ENCODE measurements around the gene TTYH3. TPM values are rescaled to one million over a fixed set of nuclear protein-coding genes. Genes with fewer than 3 reads are reported as not detected.
A peak's percentile ranks its signal among the peaks of the same experiment; 100 is the strongest.

Gene TTYH3
- total RNA-seq, 1 experiment from 2014 or later = 187 TPM

DNA sequence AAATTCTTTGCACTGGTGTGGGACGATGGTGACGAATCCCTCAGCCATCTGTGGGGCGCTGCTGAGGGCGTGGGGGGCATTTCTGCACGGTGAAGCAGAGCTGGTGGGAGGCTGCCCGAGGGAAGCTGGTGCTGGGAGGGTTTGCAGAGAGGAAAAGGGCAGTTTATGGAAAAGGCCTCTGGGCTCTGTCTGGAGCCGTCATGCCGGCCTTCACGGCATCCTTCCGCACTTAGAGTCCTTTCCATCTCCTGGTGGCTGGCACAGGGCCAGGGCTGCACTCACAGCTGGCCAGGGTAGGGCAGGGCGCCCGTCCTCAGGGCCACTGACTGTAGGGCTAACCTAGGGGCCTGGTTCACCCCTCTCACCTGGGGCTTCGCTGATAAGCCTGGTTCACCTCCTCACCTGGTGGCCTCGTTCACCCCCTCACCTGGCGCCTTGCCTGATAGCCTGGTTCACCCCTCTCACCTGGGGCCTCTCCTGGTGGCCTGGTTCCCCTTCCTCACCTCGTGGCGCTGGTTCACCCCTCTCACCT, 55.6 kb downstream of the TTYH3 start:
- no TSS peak for BruUV-seq (replicated peaks)
- H3K36me3 Mint-ChIP-seq (ENCODE audit: insufficient read depth, unreplicated experiment) = no peaks in the 10 kb centered on the region
- H3K27me3 Mint-ChIP-seq (ENCODE audit: unreplicated experiment) = peaks cover 76% of the 10 kb centered on the region
- H3K4me3 Mint-ChIP-seq (ENCODE audit: low read depth, unreplicated experiment) = peak overlapping the region; percentile 32
- intact Hi-C loops (cut with micrococcal nuclease; ENCODE audit: unreplicated experiment) = loop anchor here (10.0 kb wide), 1 partner anchor 123 kb away; no protein-coding TSS in a partner anchor
- no peaks in the 10 kb centered on the region for H3K9me3 Mint-ChIP-seq (ENCODE audit: low read depth, unreplicated experiment)
- no peak overlapping the region for H3K27ac Mint-ChIP-seq (ENCODE audit: unreplicated experiment)
- TF ChIP-seq, protein P1, sequence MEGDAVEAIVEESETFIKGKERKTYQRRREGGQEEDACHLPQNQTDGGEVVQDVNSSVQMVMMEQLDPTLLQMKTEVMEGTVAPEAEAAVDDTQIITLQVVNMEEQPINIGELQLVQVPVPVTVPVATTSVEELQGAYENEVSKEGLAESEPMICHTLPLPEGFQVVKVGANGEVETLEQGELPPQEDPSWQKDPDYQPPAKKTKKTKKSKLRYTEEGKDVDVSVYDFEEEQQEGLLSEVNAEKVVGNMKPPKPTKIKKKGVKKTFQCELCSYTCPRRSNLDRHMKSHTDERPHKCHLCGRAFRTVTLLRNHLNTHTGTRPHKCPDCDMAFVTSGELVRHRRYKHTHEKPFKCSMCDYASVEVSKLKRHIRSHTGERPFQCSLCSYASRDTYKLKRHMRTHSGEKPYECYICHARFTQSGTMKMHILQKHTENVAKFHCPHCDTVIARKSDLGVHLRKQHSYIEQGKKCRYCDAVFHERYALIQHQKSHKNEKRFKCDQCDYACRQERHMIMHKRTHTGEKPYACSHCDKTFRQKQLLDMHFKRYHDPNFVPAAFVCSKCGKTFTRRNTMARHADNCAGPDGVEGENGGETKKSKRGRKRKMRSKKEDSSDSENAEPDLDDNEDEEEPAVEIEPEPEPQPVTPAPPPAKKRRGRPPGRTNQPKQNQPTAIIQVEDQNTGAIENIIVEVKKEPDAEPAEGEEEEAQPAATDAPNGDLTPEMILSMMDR (IDR thresholded peaks at IDR 0.05; ENCODE audit: unreplicated experiment) = no peak
- DNase-seq = peak; percentile 48
- H3K4me1 Mint-ChIP-seq (ENCODE audit: low read depth, unreplicated experiment) = peaks cover 34% of the 10 kb centered on the region
- CTCF ChIA-PET = interaction anchor here (0.6 to 1.0 kb wide), 3 partner anchors 23 to 180 kb away, joined by 3 to 4 read pairs (median 4); no protein-coding TSS in a partner anchor

DNA sequence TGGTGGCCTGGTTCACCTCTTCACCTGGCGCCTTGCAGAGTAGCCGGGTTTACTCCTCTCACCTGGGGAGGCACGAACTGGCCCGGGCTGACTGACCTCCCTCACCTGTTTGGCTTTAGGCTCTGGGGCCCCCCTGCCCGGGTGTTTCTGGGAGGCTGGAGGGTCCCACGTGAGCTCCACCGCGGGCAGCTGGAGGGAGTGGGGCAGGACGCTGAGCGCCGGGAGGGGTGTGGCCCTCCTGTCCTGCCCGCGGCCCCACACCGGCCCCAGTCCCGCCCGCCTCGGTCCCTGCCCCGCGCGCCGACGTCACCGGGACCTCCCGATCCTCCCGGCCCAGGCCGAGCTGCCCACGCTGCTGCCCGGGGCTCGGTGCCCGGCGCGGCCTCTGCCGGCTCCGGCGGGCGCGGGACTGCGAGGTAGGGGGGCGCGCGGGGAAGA, 56.1 kb downstream of the TTYH3 start, which contains the start of gene AMZ1:
TSS of gene AMZ1 (plus strand) at position 322 of the 438 bp plus-strand sequence. CDS start 12,250 bp downstream, outside the sequence.
- H3K27ac Mint-ChIP-seq (ENCODE audit: unreplicated experiment) = no peak within 1 kb of the TSS
- CTCF ChIA-PET = interaction anchor here (0.6 to 1.0 kb wide), 4 partner anchors 22 to 180 kb away, joined by 3 to 4 read pairs (median 4); no protein-coding TSS in a partner anchor

DNA sequence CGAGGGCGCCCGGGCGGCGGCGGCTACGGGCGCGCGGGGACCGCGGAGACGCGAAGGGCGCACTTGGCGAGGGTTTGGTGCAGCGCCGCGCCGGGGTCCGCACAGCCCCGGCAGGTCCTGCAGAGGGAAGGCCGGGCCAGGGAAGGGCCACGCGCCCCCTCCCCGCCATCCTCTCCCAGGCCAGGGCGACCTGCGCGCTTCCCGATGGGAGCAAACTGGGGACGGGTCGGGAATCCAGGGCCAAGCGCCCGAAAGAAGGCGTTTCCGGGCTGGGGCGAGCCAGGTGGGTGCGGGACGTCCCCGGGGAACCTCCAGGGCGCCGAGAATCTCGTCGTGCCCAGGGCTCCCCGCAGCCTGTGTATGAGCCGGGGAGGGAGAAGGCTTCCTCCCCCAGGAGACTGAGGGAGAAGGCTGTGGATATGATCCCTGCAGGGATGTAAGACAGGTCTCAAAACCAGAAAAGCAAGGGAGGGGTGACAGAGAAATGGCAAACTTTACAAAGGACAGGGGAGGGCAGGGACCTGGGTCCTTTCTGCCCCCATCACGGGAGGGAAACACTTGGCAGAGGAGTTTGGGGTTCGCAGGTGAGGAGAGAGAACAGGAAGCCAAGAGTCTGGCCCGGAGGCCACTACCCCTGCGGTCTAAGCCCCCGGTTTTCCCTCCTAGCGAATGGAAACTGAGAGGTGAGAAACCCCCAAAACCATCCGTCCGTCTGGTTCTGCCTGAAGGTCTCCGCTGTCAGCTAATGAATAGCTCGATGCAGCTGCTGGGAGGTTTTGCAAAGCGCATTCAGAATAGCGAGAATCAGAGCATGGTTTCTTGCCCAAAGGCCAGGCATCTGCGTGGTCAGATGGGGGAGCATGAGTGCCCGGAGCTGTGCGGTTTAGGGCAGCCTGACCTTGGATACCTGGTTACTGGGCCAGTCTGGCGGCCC, 56.9 kb downstream of the TTYH3 start:
- Mint-ChIP-seq H3K9me3 (ENCODE audit: low read depth, unreplicated experiment) (no peaks in the 10 kb centered on the region), H3K4me1 (ENCODE audit: low read depth, unreplicated experiment) (peaks cover 34% of the 10 kb centered on the region), H3K27me3 (ENCODE audit: unreplicated experiment) (peaks cover 63% of the 10 kb centered on the region), H3K4me3 (ENCODE audit: low read depth, unreplicated experiment) (peak overlapping the region; percentile 33), H3K36me3 (ENCODE audit: insufficient read depth, unreplicated experiment) (no peaks in the 10 kb centered on the region), H3K27ac (ENCODE audit: unreplicated experiment) (no peak overlapping the region)
- intact Hi-C loops (cut with micrococcal nuclease; ENCODE audit: unreplicated experiment) = loop anchor here (10.0 kb wide), 1 partner anchor 124 kb away; no protein-coding TSS in a partner anchor
- no TSS peak for BruUV-seq (replicated peaks)
- TF ChIP-seq, protein P1 (IDR thresholded peaks at IDR 0.05; ENCODE audit: unreplicated experiment) = no peak
- no peak for DNase-seq
- CTCF ChIA-PET = interaction anchor here (0.6 to 2.7 kb wide), 5 partner anchors 8 to 238 kb away, joined by 3 to 9 read pairs (median 4); no protein-coding TSS in a partner anchor

More for the DNA sequence above, 56.1 kb downstream of the TTYH3 start, which contains the start of gene AMZ1:
- Mint-ChIP-seq H3K9me3 (ENCODE audit: low read depth, unreplicated experiment) (no peaks in the 10 kb centered on the region), H3K36me3 (ENCODE audit: insufficient read depth, unreplicated experiment) (no peaks in the 10 kb centered on the region), H3K27me3 (ENCODE audit: unreplicated experiment) (peaks cover 71% of the 10 kb centered on the region), H3K4me1 (ENCODE audit: low read depth, unreplicated experiment) (peaks cover 34% of the 10 kb centered on the region), H3K4me3 (ENCODE audit: low read depth, unreplicated experiment) (peak within 1 kb of the TSS; percentile 33)
- TF ChIP-seq, protein P1 (IDR thresholded peaks at IDR 0.05; ENCODE audit: unreplicated experiment) = no peak
- intact Hi-C loops (cut with micrococcal nuclease; ENCODE audit: unreplicated experiment) = loop anchor here (10.0 kb wide), 1 partner anchor 123 kb away; no protein-coding TSS in a partner anchor
- no TSS peak for BruUV-seq (replicated peaks)
- DNase-seq = peak; percentile 48

DNA sequence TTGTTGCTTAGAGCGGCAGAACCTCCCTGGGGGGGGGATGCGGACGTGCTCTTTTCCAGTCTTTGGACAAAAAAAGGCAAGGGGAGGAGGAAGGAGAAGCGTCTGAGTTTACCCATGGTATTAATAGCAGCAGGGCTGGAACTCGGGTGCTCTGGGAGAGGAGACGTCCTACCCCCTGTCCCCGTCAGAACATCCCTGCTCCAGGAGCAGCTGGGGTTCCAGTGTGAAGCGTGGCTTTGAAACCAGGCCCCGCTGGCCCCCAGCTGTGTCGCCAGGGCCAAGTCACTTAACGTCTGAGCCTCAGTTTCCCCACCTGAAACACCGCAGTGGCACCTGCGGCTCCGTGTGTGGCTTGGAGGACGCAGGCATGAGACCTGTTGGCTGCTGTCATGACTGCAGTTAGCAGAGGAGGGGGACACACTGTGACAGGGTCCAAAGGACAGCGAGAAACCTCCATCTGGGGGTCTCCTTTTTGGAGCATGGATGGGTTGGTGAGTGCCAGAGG, 57.6 kb downstream of the TTYH3 start:
- no peak for DNase-seq
- Mint-ChIP-seq H3K4me1 (ENCODE audit: low read depth, unreplicated experiment) (peaks cover 34% of the 10 kb centered on the region), H3K36me3 (ENCODE audit: insufficient read depth, unreplicated experiment) (no peaks in the 10 kb centered on the region), H3K4me3 (ENCODE audit: low read depth, unreplicated experiment) (peak overlapping the region; percentile 33), H3K27ac (ENCODE audit: unreplicated experiment) (no peak overlapping the region), H3K9me3 (ENCODE audit: low read depth, unreplicated experiment) (no peaks in the 10 kb centered on the region), H3K27me3 (ENCODE audit: unreplicated experiment) (peaks cover 61% of the 10 kb centered on the region)
- BruUV-seq (replicated peaks) = no TSS peak
- intact Hi-C loops (cut with micrococcal nuclease; ENCODE audit: unreplicated experiment) = loop anchor here (10.0 kb wide), 1 partner anchor 125 kb away; no protein-coding TSS in a partner anchor
- TF ChIP-seq, protein P1 (IDR thresholded peaks at IDR 0.05; ENCODE audit: unreplicated experiment) = no peak
- CTCF ChIA-PET = interaction anchor here (0.6 to 2.7 kb wide), 6 partner anchors 9 to 238 kb away, joined by 3 to 9 read pairs (median 4); no protein-coding TSS in a partner anchor

Data from Calu3 (cell line).